Right lobe of liver (tissue), 4 donors: ENCODE data around the gene PIK3C2G.

Experiments used
- POLR2A ChIP-seq: fragments of 450-650 bp; IDR thresholded peaks from one replicate; pipeline ENCODE4 v1.6.1; 2017; ENCODE audit warnings: antibody characterized with exemption, mild to moderate bottlenecking
- TF ChIP-seq, protein P1 (sequence below), 4 donors: fragments of 200-600 bp in 3 of 4; fragments of 450-650 bp in 1 of 4; IDR thresholded peaks; one replicate each; pipeline versions ENCODE4 v1.5.1 to v1.8.0; 2016 to 2022; ENCODE audit warnings: antibody characterized with exemption in 4 of 4, mild to moderate bottlenecking in 2 of 4
- donor health status: DM: no; HTN: no; CAD: no.
- donor health status: DM: no; HTN: no; CAD: no.
- donor health status: DM: no; HTN: yes; CAD: no.

DNA sequence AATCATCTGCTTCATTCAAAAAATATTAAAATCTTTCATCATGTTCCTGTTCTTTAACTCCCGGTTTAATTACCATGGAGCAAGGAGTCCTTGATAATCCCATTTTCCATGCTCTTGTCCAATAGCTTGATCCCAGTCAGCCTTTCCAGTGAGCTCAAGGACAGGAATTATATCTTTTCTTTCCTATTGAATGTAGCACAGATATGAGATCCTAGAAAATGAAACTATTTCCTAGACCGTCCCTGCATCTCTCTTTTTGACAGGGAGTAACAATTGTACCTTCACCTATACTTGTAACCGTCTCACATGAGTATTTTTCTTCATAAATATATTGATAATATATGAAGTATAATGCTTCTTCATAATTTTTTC, 35.6 kb downstream of the PIK3C2G start:
- TF ChIP-seq, protein P1, sequence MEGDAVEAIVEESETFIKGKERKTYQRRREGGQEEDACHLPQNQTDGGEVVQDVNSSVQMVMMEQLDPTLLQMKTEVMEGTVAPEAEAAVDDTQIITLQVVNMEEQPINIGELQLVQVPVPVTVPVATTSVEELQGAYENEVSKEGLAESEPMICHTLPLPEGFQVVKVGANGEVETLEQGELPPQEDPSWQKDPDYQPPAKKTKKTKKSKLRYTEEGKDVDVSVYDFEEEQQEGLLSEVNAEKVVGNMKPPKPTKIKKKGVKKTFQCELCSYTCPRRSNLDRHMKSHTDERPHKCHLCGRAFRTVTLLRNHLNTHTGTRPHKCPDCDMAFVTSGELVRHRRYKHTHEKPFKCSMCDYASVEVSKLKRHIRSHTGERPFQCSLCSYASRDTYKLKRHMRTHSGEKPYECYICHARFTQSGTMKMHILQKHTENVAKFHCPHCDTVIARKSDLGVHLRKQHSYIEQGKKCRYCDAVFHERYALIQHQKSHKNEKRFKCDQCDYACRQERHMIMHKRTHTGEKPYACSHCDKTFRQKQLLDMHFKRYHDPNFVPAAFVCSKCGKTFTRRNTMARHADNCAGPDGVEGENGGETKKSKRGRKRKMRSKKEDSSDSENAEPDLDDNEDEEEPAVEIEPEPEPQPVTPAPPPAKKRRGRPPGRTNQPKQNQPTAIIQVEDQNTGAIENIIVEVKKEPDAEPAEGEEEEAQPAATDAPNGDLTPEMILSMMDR (IDR thresholded peaks at IDR 0.05): no peak
- no peak for TF ChIP-seq POLR2A
